BJ (cell line): ENCODE results near the gene AMBN. TPM values are rescaled to one million over a fixed set of nuclear protein-coding genes. Genes with fewer than 3 reads are reported as not detected.

Source experiments
- CTCF ChIA-PET: fragments of 350-600 bp; formaldehyde crosslinking; extraction: SDS; loops from one replicate; lab custom pipeline; 2021; ENCODE audit warnings: antibody characterized with exemption, inconsistent platforms; lab: Yijun Ruan, JAX
- POLR2A ChIA-PET: fragments of 300-600 bp; sonication (Branson Sonifier 250); formaldehyde crosslinking; extraction: SDS; loops from one replicate; lab custom pipeline; 2021; ENCODE audit warnings: antibody characterized with exemption; lab: Charles Lee
- DNase-seq: peaks from one replicate; pipeline ENCODE4 v3.0.0-alpha.2; 2011; ENCODE audit warnings: low read depth
- H3K27me3 ChIP-seq: 2 replicates; pipeline ENCODE4 v1.6.0; 2011; ENCODE audit warnings: low read length; ENCODE audit not compliant: control insufficient read depth, insufficient read depth
- H3K36me3 ChIP-seq: 2 replicates; pipeline ENCODE4 v1.5.1; 2011; ENCODE audit warnings: low read length; ENCODE audit not compliant: control insufficient read depth, insufficient read depth
- H3K4me3 ChIP-seq: 2 replicates; pipeline ENCODE4 v1.5.1; 2011; ENCODE audit warnings: low read depth, mild to moderate bottlenecking, control low read depth, low read length
- polyA plus RNA-seq: library from polyadenylated mRNA; depleted of rRNA; stranded (reverse); fragments of >200 nt; gene quantifications from 2 replicates; pipeline ENCODE4 v1.2.3, GENCODE V29; 2011
- TF ChIP-seq, protein P1 (sequence below): IDR thresholded peaks from 2 replicates; pipeline ENCODE4 v1.5.1; 2011; ENCODE audit warnings: low read depth, mild to moderate bottlenecking, control low read depth, inconsistent platforms, low read length, moderate library complexity; ENCODE audit not compliant: insufficient read depth

The AMBN gene
- polyA plus RNA-seq, 1 experiment: not detected

DNA sequence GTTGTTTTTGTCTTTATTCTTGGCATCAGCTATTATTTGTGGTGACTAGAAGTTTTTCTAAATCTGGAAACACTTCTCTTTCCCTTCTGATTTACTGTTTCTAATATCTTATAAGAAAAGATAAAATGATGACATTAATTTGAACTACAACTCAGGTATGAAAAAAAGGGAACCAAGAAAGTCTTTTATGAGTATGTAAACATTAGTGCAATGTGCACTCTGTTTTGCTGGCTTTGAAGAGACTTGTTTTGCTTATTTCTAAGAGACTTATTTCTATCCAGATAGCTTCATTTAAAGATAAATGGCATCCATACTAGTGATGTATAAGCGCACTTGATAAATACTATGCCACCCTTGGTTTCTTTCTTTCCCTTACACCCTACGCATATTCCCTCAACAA lies 10.1 kb upstream of the AMBN start:
- no peak for DNase-seq
- ChIA-PET CTCF (interaction anchor here (0.7 to 1.4 kb wide), 2 partner anchors 22 to 55 kb away, joined by 3 read pairs; no protein-coding TSS in a partner anchor), POLR2A (no interaction called here)
- H3K4me3 ChIP-seq: no peak overlapping the region
- H3K36me3 ChIP-seq: no peaks in the 10 kb centered on the region
- TF ChIP-seq, protein P1, sequence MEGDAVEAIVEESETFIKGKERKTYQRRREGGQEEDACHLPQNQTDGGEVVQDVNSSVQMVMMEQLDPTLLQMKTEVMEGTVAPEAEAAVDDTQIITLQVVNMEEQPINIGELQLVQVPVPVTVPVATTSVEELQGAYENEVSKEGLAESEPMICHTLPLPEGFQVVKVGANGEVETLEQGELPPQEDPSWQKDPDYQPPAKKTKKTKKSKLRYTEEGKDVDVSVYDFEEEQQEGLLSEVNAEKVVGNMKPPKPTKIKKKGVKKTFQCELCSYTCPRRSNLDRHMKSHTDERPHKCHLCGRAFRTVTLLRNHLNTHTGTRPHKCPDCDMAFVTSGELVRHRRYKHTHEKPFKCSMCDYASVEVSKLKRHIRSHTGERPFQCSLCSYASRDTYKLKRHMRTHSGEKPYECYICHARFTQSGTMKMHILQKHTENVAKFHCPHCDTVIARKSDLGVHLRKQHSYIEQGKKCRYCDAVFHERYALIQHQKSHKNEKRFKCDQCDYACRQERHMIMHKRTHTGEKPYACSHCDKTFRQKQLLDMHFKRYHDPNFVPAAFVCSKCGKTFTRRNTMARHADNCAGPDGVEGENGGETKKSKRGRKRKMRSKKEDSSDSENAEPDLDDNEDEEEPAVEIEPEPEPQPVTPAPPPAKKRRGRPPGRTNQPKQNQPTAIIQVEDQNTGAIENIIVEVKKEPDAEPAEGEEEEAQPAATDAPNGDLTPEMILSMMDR: no peak
- peaks cover 1% of the 10 kb centered on the region; the same call in 1 of the 2 replicates for H3K27me3 ChIP-seq

DNA sequence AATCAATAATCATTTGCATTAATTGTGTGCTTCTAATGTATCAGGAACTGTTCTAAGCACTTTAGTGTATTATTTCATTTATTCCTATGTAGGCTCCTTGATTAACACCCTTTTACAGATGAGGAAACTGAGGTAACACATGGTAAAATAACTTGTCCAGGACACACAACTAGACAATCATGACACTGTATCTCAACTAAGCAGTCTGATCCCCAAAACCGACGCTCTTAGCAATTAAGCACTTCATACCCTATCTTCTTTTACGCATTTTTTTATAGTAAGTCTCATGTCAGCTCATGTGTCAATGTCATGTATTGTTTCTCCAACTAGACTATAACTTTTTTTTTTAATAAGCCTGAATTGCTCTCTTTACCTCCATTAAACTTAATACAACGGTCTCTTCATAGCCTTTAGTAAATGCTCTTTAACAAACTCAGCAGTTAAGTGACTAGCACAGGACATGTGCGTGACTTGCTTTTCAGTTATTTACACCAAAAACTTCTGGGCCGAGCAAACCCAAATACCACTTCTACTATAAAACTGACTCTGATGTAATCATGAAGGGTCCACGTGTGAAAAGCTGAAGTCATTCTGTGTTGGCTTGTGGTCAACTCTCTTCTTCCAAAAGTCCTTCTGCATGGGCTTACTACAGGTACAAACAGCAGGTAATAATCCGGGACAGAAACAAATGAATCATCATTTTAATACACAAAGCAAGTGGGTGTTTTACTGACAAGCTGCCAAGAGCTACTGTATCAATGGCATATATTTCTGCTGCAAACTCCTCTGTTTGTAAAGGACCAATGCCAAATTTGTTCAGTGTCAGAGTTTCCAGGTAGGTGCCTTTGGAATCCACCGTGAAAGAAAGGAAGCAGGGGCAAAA lies 7.9 kb upstream of the AMBN start:
- H3K27me3 ChIP-seq: no peaks in the 10 kb centered on the region; the same call in 1 of the 2 replicates
- CTCF ChIA-PET: interaction anchor here (0.6 kb wide), 1 partner anchor 832 kb away, joined by 3 read pairs; no protein-coding TSS in a partner anchor
- no peaks in the 10 kb centered on the region for H3K36me3 ChIP-seq
- TF ChIP-seq, protein P1: no peak
- H3K4me3 ChIP-seq: no peak overlapping the region
- DNase-seq: no peak
- POLR2A ChIA-PET: no interaction called here

DNA sequence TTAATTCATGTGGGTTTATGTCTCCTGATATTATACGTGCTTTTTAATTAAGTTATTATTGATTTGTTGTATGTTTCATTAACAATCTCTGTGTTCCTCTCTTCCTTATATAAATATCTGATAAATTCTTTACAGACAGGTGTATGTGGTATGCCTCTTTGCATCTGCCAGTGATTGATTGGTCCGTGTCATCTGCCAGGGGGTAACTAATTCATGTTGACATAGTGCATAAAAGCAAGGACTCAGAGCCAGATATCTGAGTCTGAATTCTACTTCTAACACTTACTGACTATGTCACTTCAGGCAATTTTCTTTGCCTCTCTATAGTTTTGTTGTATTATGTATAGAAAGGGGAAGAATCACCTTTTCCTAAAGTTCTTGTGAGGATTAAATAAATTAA lies 5.2 kb upstream of the AMBN start:
- TF ChIP-seq, protein P1: no peak
- Histone ChIP-seq H3K27me3 (no peaks in the 10 kb centered on the region; the same call in 1 of the 2 replicates), H3K36me3 (no peaks in the 10 kb centered on the region), H3K4me3 (no peak overlapping the region)
- DNase-seq: no peak
- POLR2A ChIA-PET: no interaction called here
- CTCF ChIA-PET: no interaction called here

DNA sequence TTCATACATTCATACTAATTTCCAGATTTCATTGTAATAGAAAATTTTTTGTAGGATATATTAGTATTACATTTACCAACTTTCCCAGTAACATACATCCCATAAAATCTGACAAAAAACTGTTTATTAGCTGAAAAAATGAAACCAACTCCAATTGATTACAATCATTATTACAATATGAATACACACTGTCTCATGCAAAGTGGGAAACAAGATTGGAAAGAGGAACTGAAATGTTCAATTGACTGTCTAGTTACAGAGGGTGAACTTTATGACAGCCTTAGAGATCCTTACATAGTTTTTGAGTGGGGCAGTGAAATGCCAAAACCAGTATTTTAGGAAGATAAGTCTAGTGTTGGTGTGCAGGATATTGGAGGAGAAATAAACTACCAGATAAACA lies 2.3 kb upstream of the AMBN start:
- POLR2A ChIA-PET: no interaction called here
- no peak overlapping the region for H3K4me3 ChIP-seq

GRCh38 chr4:70594196-70594595 lies 2.1 kb downstream of the AMBN start:
- ChIA-PET CTCF (no interaction called here), POLR2A (no interaction called here)
- Histone ChIP-seq H3K27me3 (peaks cover 3% of the 10 kb centered on the region; the same call in 1 of the 2 replicates), H3K36me3 (no peaks in the 10 kb centered on the region), H3K4me3 (no peak overlapping the region)
- TF ChIP-seq, protein P1: no peak
- no peak for DNase-seq

More for the DNA sequence above, 2.3 kb upstream of the AMBN start:
- no peaks in the 10 kb centered on the region; the same call in none of the 2 replicates for H3K27me3 ChIP-seq
- TF ChIP-seq, protein P1: no peak
- no peak for DNase-seq
- no peaks in the 10 kb centered on the region for H3K36me3 ChIP-seq
- CTCF ChIA-PET: interaction anchor here (1.0 kb wide), 1 partner anchor 11 kb away, joined by 4 read pairs; no protein-coding TSS in a partner anchor
